ENCODE results near the gene EAF2. TPM values are rescaled to one million over a fixed set of nuclear protein-coding genes. Genes with fewer than 3 reads are reported as not detected.

EAF2 gene
- total RNA-seq, 1 donor from 2014 or later, result 1.4 TPM

- Mint-ChIP-seq H3K36me3 (ENCODE audit: unreplicated experiment) (no peaks in the 10 kb centered on the region), H3K27ac (ENCODE audit: unreplicated experiment) (no peak overlapping the region), H3K4me3 (ENCODE audit: unreplicated experiment) (peak overlapping the region; percentile 92)
These were observed 1.1 kb downstream of the EAF2 start for GRCh38 chr3:121836064-121836463.

GRCh38 chr3:121836481-121836880 lies 1.5 kb downstream of the EAF2 start:
- no peak overlapping the region for H3K27ac Mint-ChIP-seq (ENCODE audit: unreplicated experiment)
- H3K36me3 Mint-ChIP-seq (ENCODE audit: unreplicated experiment), result no peaks in the 10 kb centered on the region
- peaks cover 3% of the 10 kb centered on the region for H3K27me3 Mint-ChIP-seq (ENCODE audit: unreplicated experiment)
- TF ChIP-seq CTCF (IDR thresholded peaks at IDR 0.05; ENCODE audit: partially characterized antibody, unreplicated experiment), result no peak
- peaks cover 4% of the 10 kb centered on the region for H3K4me1 Mint-ChIP-seq (ENCODE audit: low read depth, unreplicated experiment)
- no peak overlapping the region for H3K4me3 Mint-ChIP-seq (ENCODE audit: unreplicated experiment)
- peaks cover 4% of the 10 kb centered on the region for H3K9me3 Mint-ChIP-seq (ENCODE audit: unreplicated experiment)
- DNase-seq, result no peak

More at GRCh38 chr3:121836064-121836463, 1.1 kb downstream of the EAF2 start:
- TF ChIP-seq CTCF (IDR thresholded peaks at IDR 0.05; ENCODE audit: partially characterized antibody, unreplicated experiment), result no peak
- Mint-ChIP-seq H3K9me3 (ENCODE audit: unreplicated experiment) (peaks cover 4% of the 10 kb centered on the region), H3K4me1 (ENCODE audit: low read depth, unreplicated experiment) (peaks cover 4% of the 10 kb centered on the region), H3K27me3 (ENCODE audit: unreplicated experiment) (peaks cover 3% of the 10 kb centered on the region)
- DNase-seq, result no peak

GRCh38 chr3:121839962-121840361 lies 5.0 kb downstream of the EAF2 start:
- DNase-seq, result no peak
- TF ChIP-seq CTCF (IDR thresholded peaks at IDR 0.05; ENCODE audit: partially characterized antibody, unreplicated experiment), result no peak
- Mint-ChIP-seq H3K9me3 (ENCODE audit: unreplicated experiment) (no peaks in the 10 kb centered on the region), H3K36me3 (ENCODE audit: unreplicated experiment) (no peaks in the 10 kb centered on the region), H3K4me1 (ENCODE audit: low read depth, unreplicated experiment) (no peaks in the 10 kb centered on the region), H3K27ac (ENCODE audit: unreplicated experiment) (no peak overlapping the region), H3K4me3 (ENCODE audit: unreplicated experiment) (no peak overlapping the region), H3K27me3 (ENCODE audit: unreplicated experiment) (peaks cover 1% of the 10 kb centered on the region)

GRCh38 chr3:121844892-121845291 lies 9.9 kb downstream of the EAF2 start:
- Mint-ChIP-seq H3K4me3 (ENCODE audit: unreplicated experiment) (no peak overlapping the region), H3K27ac (ENCODE audit: unreplicated experiment) (no peak overlapping the region), H3K4me1 (ENCODE audit: low read depth, unreplicated experiment) (no peaks in the 10 kb centered on the region), H3K36me3 (ENCODE audit: unreplicated experiment) (no peaks in the 10 kb centered on the region), H3K27me3 (ENCODE audit: unreplicated experiment) (no peaks in the 10 kb centered on the region), H3K9me3 (ENCODE audit: unreplicated experiment) (no peaks in the 10 kb centered on the region)
- no peak for DNase-seq
- no peak for TF ChIP-seq CTCF (IDR thresholded peaks at IDR 0.05; ENCODE audit: partially characterized antibody, unreplicated experiment)

- DNase-seq, result no peak
- no peaks in the 10 kb centered on the region for H3K36me3 Mint-ChIP-seq (ENCODE audit: unreplicated experiment)
- no peak overlapping the region for H3K4me3 Mint-ChIP-seq (ENCODE audit: unreplicated experiment)
- H3K27ac Mint-ChIP-seq (ENCODE audit: unreplicated experiment), result no peak overlapping the region
- no peaks in the 10 kb centered on the region for H3K4me1 Mint-ChIP-seq (ENCODE audit: low read depth, unreplicated experiment)
- H3K27me3 Mint-ChIP-seq (ENCODE audit: unreplicated experiment), result no peaks in the 10 kb centered on the region
- TF ChIP-seq CTCF (IDR thresholded peaks at IDR 0.05; ENCODE audit: partially characterized antibody, unreplicated experiment), result no peak
- no peaks in the 10 kb centered on the region for H3K9me3 Mint-ChIP-seq (ENCODE audit: unreplicated experiment)
These were observed 17.2 kb downstream of the EAF2 start for GRCh38 chr3:121852256-121852655.

Data from glutamatergic neuron (in vitro differentiated cells).